ENCODE measurements around the gene UBE4B.

- TF ChIP-seq CTCF (IDR thresholded peaks at IDR 0.05) (no peak), POLR2A (IDR thresholded peaks at IDR 0.05) (no peak), EP300 (IDR thresholded peaks at IDR 0.05) (no peak)
These were observed 148.4 kb downstream of the UBE4B start for GRCh38 chr1:10181154-10181553.
